HEK293T (cell line): ENCODE measurements around the gene RIOX2.

ENCODE experiments used
- FOXK2 ChIP-seq: fragments of 450-650 bp; IDR thresholded peaks from 2 replicates; pipeline ENCODE4 v1.6.1; 2016; ENCODE audit warnings: mild to moderate bottlenecking
- FOXM1 ChIP-seq: fragments of 450-650 bp; IDR thresholded peaks from 2 replicates; pipeline ENCODE4 v1.6.1; 2017; ENCODE audit warnings: mild to moderate bottlenecking, borderline replicate concordance
- NFRKB ChIP-seq: fragments of 450-650 bp; IDR thresholded peaks from 2 replicates; pipeline ENCODE4 v1.6.1; 2016; ENCODE audit warnings: mild to moderate bottlenecking, moderate library complexity
- SP1 ChIP-seq: fragments of 450-650 bp; IDR thresholded peaks from 2 replicates; pipeline ENCODE4 v1.6.1; 2017
- SUZ12 ChIP-seq: fragments of 450-650 bp; IDR thresholded peaks from 2 replicates; pipeline ENCODE4 v1.6.1; 2016; ENCODE audit warnings: mild to moderate bottlenecking
- TARDBP ChIP-seq: fragments of 450-650 bp; IDR thresholded peaks from 2 replicates; pipeline ENCODE4 v1.6.1; 2016

- no peak for TF ChIP-seq SUZ12
- TF ChIP-seq FOXM1 = no peak
- no peak for TF ChIP-seq SP1
- no peak for TF ChIP-seq FOXK2
- no peak for TF ChIP-seq NFRKB
- no peak for TF ChIP-seq TARDBP
These were observed 26.9 kb upstream of the RIOX2 start for GRCh38 chr3:97999103-97999502.
